ENCODE measurements around the gene PCDHGC5. TPM values are rescaled to one million over a fixed set of nuclear protein-coding genes. Genes with fewer than 3 reads are reported as not detected.

PCDHGC5 gene
- total RNA-seq, 1 experiment from 2014 or later: 2.8 TPM

- no peak within 1 kb of the TSS for H3K27ac ChIP-seq
- H3K27me3 ChIP-seq: no peaks in the 10 kb centered on the region
- no peak for DNase-seq
- H3K36me3 ChIP-seq: peaks cover 97% of the 10 kb centered on the region
- H3K4me3 ChIP-seq: no peak within 1 kb of the TSS
- H3K9me3 ChIP-seq (replicated peaks): peaks cover 17% of the 10 kb centered on the region
- H3K4me1 ChIP-seq: peaks cover 1% of the 10 kb centered on the region
Measured at GRCh38 chr5:141484641-141485311, 4.1 kb upstream of the PCDHGC5 start, which contains the start of gene PCDHGC4. Gene PCDHGC4 (plus strand): TSS chr5:141485030. CDS start chr5:141485174, 144 bp downstream.

GRCh38 chr5:141485321-141486055 lies 3.4 kb upstream of the PCDHGC5 start:
- DNase-seq: no peak
- H3K4me3 ChIP-seq: no peak overlapping the region
- no peaks in the 10 kb centered on the region for H3K27me3 ChIP-seq
- H3K27ac ChIP-seq: no peak overlapping the region
- no peaks in the 10 kb centered on the region for H3K4me1 ChIP-seq
- H3K36me3 ChIP-seq: peaks cover 97% of the 10 kb centered on the region
- H3K9me3 ChIP-seq (replicated peaks): peaks cover 18% of the 10 kb centered on the region

DNA sequence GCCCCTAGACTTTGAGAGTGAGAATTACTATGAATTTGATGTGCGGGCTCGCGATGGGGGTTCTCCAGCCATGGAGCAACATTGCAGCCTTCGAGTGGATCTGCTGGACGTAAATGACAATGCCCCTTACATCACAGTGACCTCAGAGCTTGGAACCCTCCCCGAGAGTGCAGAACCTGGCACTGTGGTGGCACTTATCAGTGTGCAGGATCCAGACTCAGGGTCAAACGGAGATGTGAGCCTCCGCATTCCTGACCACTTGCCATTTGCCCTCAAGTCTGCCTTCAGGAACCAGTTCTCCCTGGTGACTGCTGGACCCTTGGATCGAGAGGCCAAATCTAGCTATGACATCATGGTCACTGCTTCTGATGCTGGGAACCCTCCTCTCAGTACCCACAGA lies 2.8 kb upstream of the PCDHGC5 start:
- Histone ChIP-seq H3K9me3 (replicated peaks) (peaks cover 17% of the 10 kb centered on the region), H3K4me1 (no peaks in the 10 kb centered on the region), H3K36me3 (peaks cover 97% of the 10 kb centered on the region), H3K4me3 (no peak overlapping the region), H3K27ac (no peak overlapping the region), H3K27me3 (no peaks in the 10 kb centered on the region)
- DNase-seq: no peak

DNA sequence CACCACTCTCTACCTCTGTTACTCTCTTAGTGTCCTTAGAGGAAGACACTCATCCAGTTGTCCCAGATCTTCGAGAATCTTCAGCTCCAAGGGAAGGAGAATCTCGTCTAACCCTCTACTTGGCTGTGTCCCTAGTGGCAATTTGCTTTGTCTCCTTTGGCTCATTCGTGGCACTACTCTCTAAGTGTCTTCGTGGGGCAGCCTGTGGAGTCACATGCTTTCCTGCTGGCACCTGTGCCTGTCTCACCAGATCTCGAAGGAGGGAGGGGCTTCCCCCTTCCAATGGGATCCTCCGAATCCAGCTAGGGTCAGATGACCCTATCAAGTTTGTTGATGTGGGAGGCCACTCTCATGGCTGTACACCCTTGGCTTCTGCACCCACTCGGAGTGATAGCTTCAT lies 1.8 kb upstream of the PCDHGC5 start:
- Histone ChIP-seq H3K27me3 (no peaks in the 10 kb centered on the region), H3K9me3 (replicated peaks) (peaks cover 13% of the 10 kb centered on the region), H3K36me3 (peaks cover 99% of the 10 kb centered on the region), H3K4me1 (no peaks in the 10 kb centered on the region), H3K4me3 (no peak overlapping the region), H3K27ac (no peak overlapping the region)
- DNase-seq: no peak

DNA sequence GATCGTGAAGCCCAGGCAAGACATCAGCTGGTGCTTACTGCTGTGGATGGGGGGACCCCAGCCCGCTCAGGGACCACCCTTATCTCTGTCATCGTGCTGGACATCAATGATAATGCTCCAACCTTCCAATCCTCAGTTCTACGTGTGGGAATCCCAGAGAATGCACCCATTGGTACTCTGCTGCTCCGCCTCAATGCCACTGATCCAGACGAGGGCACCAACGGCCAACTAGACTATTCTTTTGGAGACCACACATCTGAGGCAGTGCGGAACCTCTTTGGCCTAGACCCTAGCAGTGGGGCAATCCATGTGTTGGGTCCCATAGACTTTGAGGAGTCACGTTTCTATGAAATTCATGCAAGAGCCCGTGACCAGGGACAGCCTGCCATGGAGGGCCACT lies 960 bp downstream of the PCDHGC5 start:
- no peak overlapping the region for H3K27ac ChIP-seq
- peaks cover 83% of the 10 kb centered on the region for H3K36me3 ChIP-seq
- H3K4me3 ChIP-seq: no peak overlapping the region

GRCh38 chr5:141490271-141490670 lies 1.4 kb downstream of the PCDHGC5 start:
- Histone ChIP-seq H3K27ac (no peak overlapping the region), H3K27me3 (no peaks in the 10 kb centered on the region), H3K4me3 (no peak overlapping the region), H3K9me3 (replicated peaks) (0 out of 2 replicates have a peak, but pooled peaks cover 3% of the 10 kb centered on the region), H3K36me3 (peaks cover 79% of the 10 kb centered on the region), H3K4me1 (peaks cover 18% of the 10 kb centered on the region)
- DNase-seq: no peak

More for the DNA sequence above, 960 bp downstream of the PCDHGC5 start:
- DNase-seq: no peak
- H3K4me1 ChIP-seq: peaks cover 14% of the 10 kb centered on the region
- no peaks in the 10 kb centered on the region for H3K27me3 ChIP-seq
- H3K9me3 ChIP-seq (replicated peaks): 0 out of 2 replicates have a peak, but pooled peaks cover 3% of the 10 kb centered on the region

- H3K36me3 ChIP-seq: peaks cover 74% of the 10 kb centered on the region
Measured at GRCh38 chr5:141490771-141491170, 1.9 kb downstream of the PCDHGC5 start.

DNA sequence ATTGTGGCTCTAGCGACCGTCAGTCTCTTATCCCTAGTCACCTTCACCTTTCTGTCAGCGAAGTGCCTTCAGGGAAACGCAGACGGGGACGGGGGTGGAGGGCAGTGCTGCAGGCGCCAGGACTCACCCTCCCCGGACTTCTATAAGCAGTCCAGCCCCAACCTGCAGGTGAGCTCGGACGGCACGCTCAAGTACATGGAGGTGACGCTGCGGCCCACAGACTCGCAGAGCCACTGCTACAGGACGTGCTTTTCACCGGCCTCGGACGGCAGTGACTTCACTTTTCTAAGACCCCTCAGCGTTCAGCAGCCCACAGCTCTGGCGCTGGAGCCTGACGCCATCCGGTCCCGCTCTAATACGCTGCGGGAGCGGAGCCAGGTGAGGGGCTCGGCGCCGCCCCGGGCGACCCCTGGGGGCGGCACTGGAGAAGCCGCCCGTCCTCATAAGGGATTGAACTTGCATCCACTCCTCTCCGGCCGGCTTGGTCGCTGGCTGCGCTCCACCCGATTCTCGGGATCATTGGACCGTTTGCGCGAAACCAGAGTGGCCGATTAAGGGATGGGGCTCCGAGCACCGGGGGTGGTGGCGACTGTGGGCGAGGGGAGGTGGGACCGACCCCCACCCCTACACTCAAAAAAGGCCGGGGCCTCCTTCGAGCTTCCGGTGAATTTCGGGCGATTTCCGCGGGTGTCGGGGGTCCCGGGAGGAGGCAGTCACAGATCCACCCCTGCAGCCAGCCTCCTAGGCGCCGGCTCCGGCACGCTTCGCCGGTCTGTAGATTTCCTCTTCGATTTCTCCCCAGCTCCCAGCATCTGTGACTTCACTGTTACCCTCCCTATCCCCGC lies 2.7 kb downstream of the PCDHGC5 start:
- no peak for DNase-seq
- no peak overlapping the region for H3K27ac ChIP-seq
- H3K9me3 ChIP-seq (replicated peaks): 0 out of 2 replicates have a peak, but pooled peaks cover 3% of the 10 kb centered on the region
- H3K27me3 ChIP-seq: no peaks in the 10 kb centered on the region
- H3K4me3 ChIP-seq: no peak overlapping the region
- peaks cover 29% of the 10 kb centered on the region for H3K4me1 ChIP-seq
- H3K36me3 ChIP-seq: peaks cover 69% of the 10 kb centered on the region

More at GRCh38 chr5:141490771-141491170, 1.9 kb downstream of the PCDHGC5 start:
- no peak overlapping the region for H3K27ac ChIP-seq
- no peaks in the 10 kb centered on the region for H3K27me3 ChIP-seq
- DNase-seq: no peak
- H3K4me1 ChIP-seq: peaks cover 23% of the 10 kb centered on the region
- H3K9me3 ChIP-seq (replicated peaks): 0 out of 2 replicates have a peak, but pooled peaks cover 3% of the 10 kb centered on the region
- no peak overlapping the region for H3K4me3 ChIP-seq

DNA sequence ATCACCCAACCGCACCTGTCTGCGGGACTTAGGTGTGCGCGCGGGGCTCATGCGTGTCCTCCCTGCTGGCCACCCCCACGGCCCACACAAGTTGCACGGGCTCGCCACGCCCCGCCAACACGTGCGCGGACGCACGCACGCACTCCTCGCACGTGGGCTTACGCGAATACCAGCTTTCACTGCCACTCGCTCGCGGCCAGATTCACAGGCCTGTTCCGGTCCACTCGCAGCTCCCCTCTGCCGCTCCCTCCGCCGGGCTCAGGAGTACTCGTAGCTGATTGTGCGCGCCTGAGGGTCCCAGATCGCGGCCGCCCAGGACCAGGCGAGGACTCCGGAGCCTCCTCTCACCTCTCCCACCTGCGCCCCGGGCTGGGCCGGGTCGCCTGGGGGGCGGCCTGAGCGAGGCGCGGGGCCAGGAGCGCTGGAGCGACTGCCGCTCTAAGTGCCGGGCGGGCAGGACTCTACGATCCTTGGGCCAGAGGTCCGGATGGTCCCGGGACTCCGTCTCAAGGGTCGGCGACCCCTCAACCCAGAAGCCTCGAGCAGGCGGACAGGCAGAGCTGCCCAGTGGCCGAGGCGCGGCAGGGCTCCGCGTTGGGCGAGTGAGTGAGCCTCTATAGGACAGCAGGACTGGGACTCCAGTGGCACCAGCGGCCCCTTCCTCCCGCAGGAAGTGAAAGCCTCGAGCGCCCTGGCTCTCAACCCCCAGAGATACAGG lies 3.4 kb downstream of the PCDHGC5 start:
- peaks cover 67% of the 10 kb centered on the region for H3K36me3 ChIP-seq
- peaks cover 31% of the 10 kb centered on the region for H3K4me1 ChIP-seq
- 0 out of 2 replicates have a peak, but pooled peaks cover 3% of the 10 kb centered on the region for H3K9me3 ChIP-seq (replicated peaks)
- no peaks in the 10 kb centered on the region for H3K27me3 ChIP-seq
- no peak overlapping the region for H3K27ac ChIP-seq
- no peak for DNase-seq
- no peak overlapping the region for H3K4me3 ChIP-seq

DNA sequence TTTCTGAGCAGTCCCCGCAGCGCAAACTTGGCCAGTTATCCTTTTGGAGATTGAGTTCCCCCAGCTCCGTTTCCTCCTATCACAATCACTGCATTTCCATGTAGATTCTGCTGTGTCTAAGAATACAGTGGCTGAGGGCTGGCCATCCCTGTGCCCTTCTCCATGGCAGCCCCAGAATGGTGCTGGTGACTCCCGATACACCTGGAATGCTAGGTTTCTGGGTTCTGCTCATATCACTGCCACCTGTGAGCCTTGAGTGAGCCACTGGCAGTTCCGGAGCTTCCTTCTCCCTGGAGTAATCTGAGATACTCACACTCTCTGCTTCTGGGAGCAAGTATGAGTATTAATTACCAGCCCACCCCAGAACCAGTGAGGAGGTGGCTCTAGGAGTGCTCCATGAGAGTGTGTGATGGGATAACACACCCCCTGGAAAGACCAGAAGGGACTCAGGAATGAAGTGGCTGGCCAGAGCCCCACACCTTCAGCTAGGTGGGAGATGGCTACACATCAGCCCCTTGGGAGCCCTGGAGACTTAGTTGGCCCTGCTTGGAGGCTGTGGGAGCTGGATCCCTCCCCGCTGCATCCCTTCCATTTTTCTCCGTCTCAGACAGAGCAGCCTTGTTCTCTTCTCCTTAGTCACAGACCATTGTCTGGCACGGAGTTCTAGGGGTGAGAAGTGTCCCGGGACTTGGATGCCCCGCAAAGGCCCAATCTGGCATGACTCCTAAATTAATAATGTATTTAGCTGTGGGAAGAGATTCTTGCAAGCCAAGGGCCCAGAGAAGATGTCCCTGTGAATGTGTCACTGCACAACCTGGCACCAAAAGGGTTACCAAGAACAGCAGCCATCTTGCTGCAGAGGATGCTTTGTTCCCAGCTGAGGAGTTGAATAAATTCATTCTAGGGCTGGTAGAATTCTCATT lies 4.9 kb downstream of the PCDHGC5 start:
- Histone ChIP-seq H3K4me3 (no peak overlapping the region), H3K27ac (0 out of 2 replicates have a peak overlapping the region, but pooled peaks have one; percentile 82), H3K9me3 (replicated peaks) (0 out of 2 replicates have a peak, but pooled peaks cover 3% of the 10 kb centered on the region), H3K27me3 (no peaks in the 10 kb centered on the region), H3K4me1 (peaks cover 31% of the 10 kb centered on the region), H3K36me3 (peaks cover 65% of the 10 kb centered on the region)
- no peak for DNase-seq

DNA sequence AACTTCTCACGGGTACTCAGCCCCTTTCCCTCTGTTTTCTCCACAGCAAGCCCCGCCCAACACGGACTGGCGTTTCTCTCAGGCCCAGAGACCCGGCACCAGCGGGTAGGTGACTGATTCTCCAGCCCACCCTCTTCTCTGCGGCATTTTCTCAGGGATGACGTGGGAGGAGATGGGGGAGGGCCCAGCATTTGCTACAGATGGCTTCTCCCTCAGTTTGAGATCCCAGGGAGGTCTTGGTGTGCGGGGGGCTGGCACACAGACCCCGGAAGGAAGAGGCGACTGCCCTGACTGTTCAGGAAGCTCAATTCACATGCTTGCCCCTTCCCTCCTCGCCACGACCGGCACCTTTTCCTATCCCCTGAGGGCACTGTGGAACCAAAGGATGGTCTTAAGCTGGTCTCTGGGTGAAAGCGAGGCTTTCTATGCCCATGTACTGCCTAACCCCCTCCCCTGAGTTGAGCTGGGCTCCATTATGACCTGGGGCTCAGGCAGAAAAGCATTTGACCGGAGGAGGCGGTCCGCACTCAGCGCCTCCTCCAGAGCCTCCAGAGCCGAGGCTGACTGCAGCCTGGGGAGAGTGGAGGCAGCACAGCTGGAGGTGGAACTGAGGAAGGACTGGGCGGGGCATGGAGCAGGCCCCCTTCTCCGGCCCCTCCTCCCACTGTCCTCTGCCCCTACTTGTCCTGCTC lies 6.0 kb downstream of the PCDHGC5 start:
- peaks cover 60% of the 10 kb centered on the region for H3K36me3 ChIP-seq
- H3K9me3 ChIP-seq (replicated peaks): no peaks in the 10 kb centered on the region
- H3K27ac ChIP-seq: peak overlapping the region; percentile 82
- no peak overlapping the region for H3K4me3 ChIP-seq
- peaks cover 31% of the 10 kb centered on the region for H3K4me1 ChIP-seq
- no peaks in the 10 kb centered on the region for H3K27me3 ChIP-seq
- DNase-seq: no peak

DNA sequence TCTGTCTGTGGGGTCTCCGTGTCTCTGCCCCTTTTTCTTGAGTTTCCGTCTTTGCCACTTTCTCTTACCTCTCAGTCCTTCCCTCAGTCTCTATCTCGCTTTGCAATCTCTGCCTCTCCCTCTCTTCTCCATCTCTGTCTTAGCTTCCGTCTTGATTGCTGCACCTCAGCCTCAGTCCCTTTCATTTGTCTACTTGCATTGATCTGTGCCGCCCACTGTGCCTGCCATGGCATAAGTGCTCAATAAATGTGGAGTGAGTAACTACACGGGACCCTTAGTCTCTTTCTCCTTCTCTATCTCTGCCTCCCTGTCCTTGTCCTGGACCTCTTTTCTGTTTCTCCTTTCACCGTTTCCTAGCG lies 6.6 kb downstream of the PCDHGC5 start:
- H3K4me1 ChIP-seq: peaks cover 31% of the 10 kb centered on the region
- DNase-seq: no peak
- H3K4me3 ChIP-seq: no peak overlapping the region
- H3K9me3 ChIP-seq (replicated peaks): no peaks in the 10 kb centered on the region
- no peaks in the 10 kb centered on the region for H3K27me3 ChIP-seq
- H3K36me3 ChIP-seq: peaks cover 60% of the 10 kb centered on the region
- H3K27ac ChIP-seq: peak overlapping the region; percentile 82

GRCh38 chr5:141496038-141496437 lies 7.2 kb downstream of the PCDHGC5 start:
- no peaks in the 10 kb centered on the region for H3K9me3 ChIP-seq (replicated peaks)
- no peak overlapping the region for H3K4me3 ChIP-seq
- peak; percentile 97 to 99 for DNase-seq
- H3K36me3 ChIP-seq: peaks cover 54% of the 10 kb centered on the region
- peaks cover 31% of the 10 kb centered on the region for H3K4me1 ChIP-seq
- no peaks in the 10 kb centered on the region for H3K27me3 ChIP-seq
- H3K27ac ChIP-seq: peak overlapping the region; percentile 82

Data from SJCRH30 (cell line).